GM23338 (cell line): ENCODE data around the gene GYPE. TPM values are rescaled to one million over a fixed set of nuclear protein-coding genes. Genes with fewer than 3 reads are reported as not detected.
"Not testable (repeated sequence)": the region's sequence is repeated elsewhere in the genome, so short reads cannot be mapped to it uniquely, and the experiment has no call there.

Source experiments
- ATAC-seq: fragments of 200-7000 bp; cut with Tn5 transposase; 3 replicates; pipeline ENCODE4 v1.9.1; 2020
- DNase-seq: peaks from one replicate; pipeline ENCODE4 v3.0.0-alpha.2; 2015; ENCODE audit warnings: low spot score
- H2AFZ ChIP-seq: fragments of 200-600 bp; sonication (generic); 2 replicates; pipeline ENCODE4 v1.8.0; 2016; ENCODE audit warnings: antibody characterized with exemption, mild to moderate bottlenecking, moderate library complexity
- H3F3A ChIP-seq: fragments of 200-600 bp; sonication (generic); replicated peaks from 2 replicates; pipeline ENCODE4 v1.8.0; 2017; ENCODE audit warnings: antibody characterized with exemption, mixed run types, low read depth
- H3K27ac ChIP-seq: fragments of 200-600 bp; sonication (generic); 2 replicates; pipeline ENCODE4 v1.6.1; 2016; ENCODE audit warnings: low read depth
- H3K27me3 ChIP-seq: fragments of 200-600 bp; sonication (generic); 2 replicates; pipeline ENCODE4 v1.8.0; 2016; ENCODE audit warnings: mild to moderate bottlenecking, mixed run types, moderate library complexity; ENCODE audit not compliant: insufficient read depth
- H3K36me3 ChIP-seq: fragments of 200-600 bp; sonication (generic); 2 replicates; pipeline ENCODE4 v1.8.0; 2016; ENCODE audit warnings: mild to moderate bottlenecking; ENCODE audit not compliant: insufficient read depth
- H3K4me1 ChIP-seq: fragments of 200-600 bp; sonication (generic); 2 replicates; pipeline ENCODE4 v1.8.0; 2016; ENCODE audit warnings: mild to moderate bottlenecking, moderate library complexity; ENCODE audit not compliant: insufficient read depth
- H3K4me2 ChIP-seq: fragments of 200-600 bp; sonication (generic); 2 replicates; pipeline ENCODE4 v1.7.1; 2017; ENCODE audit warnings: mixed run types
- H3K4me3 ChIP-seq: fragments of 200-600 bp; sonication (generic); 2 replicates; pipeline ENCODE4 v1.6.1; 2016; ENCODE audit warnings: mixed run types
- H3K79me2 ChIP-seq: fragments of 200-600 bp; sonication (generic); replicated peaks from 2 replicates; pipeline ENCODE4 v1.8.0; 2017; ENCODE audit warnings: mild to moderate bottlenecking; ENCODE audit not compliant: insufficient read depth
- H3K9me2 ChIP-seq: fragments of 200-600 bp; sonication (generic); 2 replicates; pipeline ENCODE4 v1.8.0; 2017; ENCODE audit not compliant: insufficient read depth
- H4K20me1 ChIP-seq: fragments of 200-600 bp; sonication (generic); replicated peaks from 2 replicates; pipeline ENCODE4 v1.8.0; 2017; ENCODE audit warnings: mild to moderate bottlenecking; ENCODE audit not compliant: insufficient read depth
- H3K27ac Mint-ChIP-seq: 2 replicates; pipeline ENCODE4 v1.8.0; 2020; ENCODE audit warnings: inconsistent platforms, mild to moderate bottlenecking, moderate library complexity, mixed read lengths
- H3K27me3 Mint-ChIP-seq: 3 replicates; pipeline ENCODE4 v1.8.0; 2022; ENCODE audit warnings: low read depth, mild to moderate bottlenecking, moderate library complexity, mixed read lengths, inconsistent platforms; ENCODE audit not compliant: insufficient read depth, poor library complexity
- H3K36me3 Mint-ChIP-seq: 3 replicates; pipeline ENCODE4 v1.8.0; 2021; ENCODE audit warnings: low read depth, mild to moderate bottlenecking, inconsistent platforms, moderate library complexity, mixed read lengths
- H3K4me1 Mint-ChIP-seq: 3 replicates; pipeline ENCODE4 v1.8.0; 2020; ENCODE audit warnings: mild to moderate bottlenecking, inconsistent platforms, mixed read lengths
- H3K4me3 Mint-ChIP-seq: 3 replicates; pipeline ENCODE4 v1.8.0; 2021; ENCODE audit warnings: moderate library complexity, mild to moderate bottlenecking, inconsistent platforms, mixed read lengths
- H3K9me3 Mint-ChIP-seq: 3 replicates; pipeline ENCODE4 v1.8.0; 2020; ENCODE audit warnings: moderate library complexity, mild to moderate bottlenecking, inconsistent platforms, mixed read lengths
- ETS1 ChIP-seq: IDR thresholded peaks from 2 replicates; pipeline ENCODE4 v1.6.1; 2016; ENCODE audit warnings: antibody characterized with exemption
- EZH2 ChIP-seq: fragments of 200-600 bp; sonication (generic); IDR thresholded peaks from one replicate; pipeline ENCODE4 v1.8.0; 2017; ENCODE audit warnings: antibody characterized with exemption, mild to moderate bottlenecking, low read depth; ENCODE audit not compliant: unreplicated experiment
- JUNB ChIP-seq: IDR thresholded peaks from one replicate; pipeline ENCODE4 v1.6.1; 2016; ENCODE audit warnings: antibody characterized with exemption; ENCODE audit not compliant: unreplicated experiment
- POLR2AphosphoS5 ChIP-seq: IDR thresholded peaks from 2 replicates; pipeline ENCODE4 v1.6.1; 2016; ENCODE audit warnings: antibody characterized with exemption, low read depth
- STAT1 ChIP-seq: IDR thresholded peaks from one replicate; pipeline ENCODE4 v1.6.1; 2016; ENCODE audit warnings: antibody characterized with exemption; ENCODE audit not compliant: unreplicated experiment
- ZNF331 ChIP-seq: fragments of 250-450 bp; sonication (Bioruptor Pico); IDR thresholded peaks from 2 replicates; pipeline ENCODE4 v1.5.0; 2020; ENCODE audit warnings: low read depth, mild to moderate bottlenecking, moderate library complexity
- polyA plus RNA-seq: library from polyadenylated mRNA; unstranded; fragments of >200 nt; fragmentation: Nextera tagmentation; extraction: Ambion mirVana; gene quantifications from 2 replicates; pipeline ENCODE4 v1.2.1, GENCODE V29; 2016
- total RNA-seq: library from RNA; depleted of rRNA; stranded (reverse); fragments of >200 nt; shearing (Covaris generic); gene quantifications from 2 replicates; pipeline ENCODE4 v1.2.3, GENCODE V29; 2014
- TF ChIP-seq, protein P1 (sequence below): fragments of 250-450 bp; sonication (Bioruptor Pico); IDR thresholded peaks from 2 replicates; pipeline ENCODE4 v1.5.0; 2020; ENCODE audit warnings: mild to moderate bottlenecking, moderate library complexity

GYPE gene
- total and polyA plus RNA-seq, 2 experiments from 2014 or later = 0.24 TPM; not detected in 1

DNA sequence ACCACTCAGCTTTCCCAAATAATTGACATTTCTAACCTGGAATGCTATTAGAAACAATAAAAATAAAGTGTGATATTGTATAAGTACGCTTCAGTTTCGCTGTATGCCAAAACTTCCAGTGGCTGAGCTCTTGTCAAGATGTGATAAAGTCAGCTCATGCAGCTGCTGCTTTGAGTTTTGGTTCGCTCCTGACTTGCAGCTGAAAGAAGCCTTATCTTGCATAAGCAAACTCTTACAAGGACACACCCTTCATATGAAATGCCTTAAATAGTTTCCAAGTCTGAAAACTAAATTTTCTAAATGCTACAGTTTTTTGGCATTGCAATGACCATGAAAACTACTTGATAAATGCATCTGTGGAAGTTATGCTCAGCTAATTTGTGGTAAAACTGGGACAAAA lies 17.2 kb downstream of the GYPE start:
- not testable (repeated sequence) for H3K27me3 ChIP-seq, H3K27ac Mint-ChIP-seq, H3K4me2 ChIP-seq, H3K9me3 Mint-ChIP-seq, DNase-seq, H3K4me1 Mint-ChIP-seq, H3K4me1 ChIP-seq, H3K36me3 Mint-ChIP-seq, H2AFZ ChIP-seq, H3K9me2 ChIP-seq, H3K4me3 ChIP-seq, H3K27me3 Mint-ChIP-seq, H3K79me2 ChIP-seq, H3K36me3 ChIP-seq, H3F3A ChIP-seq, H3K27ac ChIP-seq, H4K20me1 ChIP-seq, ATAC-seq, H3K4me3 Mint-ChIP-seq

GRCh38 chr4:143884965-143885364 lies 20.4 kb downstream of the GYPE start:
- not testable (repeated sequence) for H3K4me3 Mint-ChIP-seq, H3F3A ChIP-seq, H3K27ac ChIP-seq, H3K79me2 ChIP-seq, H2AFZ ChIP-seq, H3K9me2 ChIP-seq, H3K4me1 Mint-ChIP-seq, H3K27me3 Mint-ChIP-seq, H3K4me3 ChIP-seq, DNase-seq, H3K9me3 Mint-ChIP-seq, H3K27me3 ChIP-seq, H4K20me1 ChIP-seq, H3K4me1 ChIP-seq, H3K4me2 ChIP-seq, H3K27ac Mint-ChIP-seq, ATAC-seq, H3K36me3 Mint-ChIP-seq, H3K36me3 ChIP-seq

DNA sequence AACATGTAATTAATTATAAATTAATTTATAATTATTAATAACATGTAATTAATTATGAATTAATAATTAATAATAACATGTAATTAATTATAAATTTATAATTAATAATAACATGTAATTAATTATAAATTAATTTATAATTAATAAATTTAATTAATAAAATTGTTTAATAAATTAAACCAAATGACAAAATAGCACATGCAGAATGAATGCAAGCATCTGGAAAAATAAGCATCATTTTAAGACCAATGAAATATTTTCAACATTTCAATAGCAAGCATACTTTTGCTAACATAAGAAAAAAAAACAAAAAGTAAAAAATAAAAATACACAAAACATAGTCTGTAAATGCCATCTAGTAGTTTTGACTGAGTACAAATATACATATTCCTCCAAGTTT lies 21.8 kb downstream of the GYPE start:
- Mint-ChIP-seq H3K9me3 (no peaks in the 10 kb centered on the region), H3K27ac (no peak overlapping the region), H3K4me3 (no peak overlapping the region), H3K4me1 (no peaks in the 10 kb centered on the region), H3K27me3 (no peaks in the 10 kb centered on the region), H3K36me3 (no peaks in the 10 kb centered on the region)
- DNase-seq (no peak), ATAC-seq (no peak)
- Histone ChIP-seq H3F3A (no peaks in the 10 kb centered on the region), H3K36me3 (no peaks in the 10 kb centered on the region), H3K27ac (no peak overlapping the region), H3K9me2 (no peaks in the 10 kb centered on the region), H4K20me1 (no peaks in the 10 kb centered on the region), H3K4me1 (no peaks in the 10 kb centered on the region), H3K27me3 (no peaks in the 10 kb centered on the region), H3K4me2 (no peak overlapping the region), H2AFZ (no peak overlapping the region), H3K79me2 (no peaks in the 10 kb centered on the region), H3K4me3 (no peak overlapping the region)
- no peak for TF ChIP-seq ETS1
- no peak for TF ChIP-seq STAT1
- TF ChIP-seq EZH2 = no peak
- TF ChIP-seq, protein P1, sequence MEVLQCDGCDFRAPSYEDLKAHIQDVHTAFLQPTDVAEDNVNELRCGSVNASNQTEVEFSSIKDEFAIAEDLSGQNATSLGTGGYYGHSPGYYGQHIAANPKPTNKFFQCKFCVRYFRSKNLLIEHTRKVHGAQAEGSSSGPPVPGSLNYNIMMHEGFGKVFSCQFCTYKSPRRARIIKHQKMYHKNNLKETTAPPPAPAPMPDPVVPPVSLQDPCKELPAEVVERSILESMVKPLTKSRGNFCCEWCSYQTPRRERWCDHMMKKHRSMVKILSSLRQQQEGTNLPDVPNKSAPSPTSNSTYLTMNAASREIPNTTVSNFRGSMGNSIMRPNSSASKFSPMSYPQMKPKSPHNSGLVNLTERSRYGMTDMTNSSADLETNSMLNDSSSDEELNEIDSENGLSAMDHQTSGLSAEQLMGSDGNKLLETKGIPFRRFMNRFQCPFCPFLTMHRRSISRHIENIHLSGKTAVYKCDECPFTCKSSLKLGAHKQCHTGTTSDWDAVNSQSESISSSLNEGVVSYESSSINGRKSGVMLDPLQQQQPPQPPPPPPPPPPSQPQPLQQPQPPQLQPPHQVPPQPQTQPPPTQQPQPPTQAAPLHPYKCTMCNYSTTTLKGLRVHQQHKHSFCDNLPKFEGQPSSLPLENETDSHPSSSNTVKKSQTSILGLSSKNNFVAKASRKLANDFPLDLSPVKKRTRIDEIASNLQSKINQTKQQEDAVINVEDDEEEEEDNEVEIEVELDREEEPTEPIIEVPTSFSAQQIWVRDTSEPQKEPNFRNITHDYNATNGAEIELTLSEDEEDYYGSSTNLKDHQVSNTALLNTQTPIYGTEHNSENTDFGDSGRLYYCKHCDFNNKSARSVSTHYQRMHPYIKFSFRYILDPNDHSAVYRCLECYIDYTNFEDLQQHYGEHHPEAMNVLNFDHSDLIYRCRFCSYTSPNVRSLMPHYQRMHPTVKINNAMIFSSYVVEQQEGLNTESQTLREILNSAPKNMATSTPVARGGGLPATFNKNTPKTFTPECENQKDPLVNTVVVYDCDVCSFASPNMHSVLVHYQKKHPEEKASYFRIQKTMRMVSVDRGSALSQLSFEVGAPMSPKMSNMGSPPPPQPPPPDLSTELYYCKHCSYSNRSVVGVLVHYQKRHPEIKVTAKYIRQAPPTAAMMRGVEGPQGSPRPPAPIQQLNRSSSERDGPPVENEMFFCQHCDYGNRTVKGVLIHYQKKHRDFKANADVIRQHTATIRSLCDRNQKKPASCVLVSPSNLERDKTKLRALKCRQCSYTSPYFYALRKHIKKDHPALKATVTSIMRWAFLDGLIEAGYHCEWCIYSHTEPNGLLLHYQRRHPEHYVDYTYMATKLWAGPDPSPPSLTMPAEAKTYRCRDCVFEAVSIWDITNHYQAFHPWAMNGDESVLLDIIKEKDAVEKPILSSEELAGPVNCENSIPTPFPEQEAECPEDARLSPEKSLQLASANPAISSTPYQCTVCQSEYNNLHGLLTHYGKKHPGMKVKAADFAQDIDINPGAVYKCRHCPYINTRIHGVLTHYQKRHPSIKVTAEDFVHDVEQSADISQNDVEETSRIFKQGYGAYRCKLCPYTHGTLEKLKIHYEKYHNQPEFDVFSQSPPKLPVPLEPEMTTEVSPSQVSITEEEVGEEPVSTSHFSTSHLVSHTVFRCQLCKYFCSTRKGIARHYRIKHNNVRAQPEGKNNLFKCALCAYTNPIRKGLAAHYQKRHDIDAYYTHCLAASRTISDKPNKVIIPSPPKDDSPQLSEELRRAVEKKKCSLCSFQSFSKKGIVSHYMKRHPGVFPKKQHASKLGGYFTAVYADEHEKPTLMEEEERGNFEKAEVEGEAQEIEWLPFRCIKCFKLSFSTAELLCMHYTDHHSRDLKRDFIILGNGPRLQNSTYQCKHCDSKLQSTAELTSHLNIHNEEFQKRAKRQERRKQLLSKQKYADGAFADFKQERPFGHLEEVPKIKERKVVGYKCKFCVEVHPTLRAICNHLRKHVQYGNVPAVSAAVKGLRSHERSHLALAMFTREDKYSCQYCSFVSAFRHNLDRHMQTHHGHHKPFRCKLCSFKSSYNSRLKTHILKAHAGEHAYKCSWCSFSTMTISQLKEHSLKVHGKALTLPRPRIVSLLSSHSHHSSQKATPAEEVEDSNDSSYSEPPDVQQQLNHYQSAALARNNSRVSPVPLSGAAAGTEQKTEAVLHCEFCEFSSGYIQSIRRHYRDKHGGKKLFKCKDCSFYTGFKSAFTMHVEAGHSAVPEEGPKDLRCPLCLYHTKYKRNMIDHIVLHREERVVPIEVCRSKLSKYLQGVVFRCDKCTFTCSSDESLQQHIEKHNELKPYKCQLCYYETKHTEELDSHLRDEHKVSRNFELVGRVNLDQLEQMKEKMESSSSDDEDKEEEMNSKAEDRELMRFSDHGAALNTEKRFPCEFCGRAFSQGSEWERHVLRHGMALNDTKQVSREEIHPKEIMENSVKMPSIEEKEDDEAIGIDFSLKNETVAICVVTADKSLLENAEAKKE (CRISPR knock-in tag) = no peak
- no peak for TF ChIP-seq JUNB
- TF ChIP-seq POLR2AphosphoS5 = no peak
- TF ChIP-seq ZNF331 (CRISPR knock-in tag) = no peak
